ENCODE measurements around the gene PLAAT3.
"Not testable (repeated sequence)": the region's sequence is repeated elsewhere in the genome, so short reads cannot be mapped to it uniquely, and the experiment has no call there.

Gene PLAAT3

GRCh38 chr11:63567044-63567840 lies 47.0 kb downstream of the PLAAT3 start:
- peak; percentile 67 for DNase-seq (ENCODE audit: low spot score)

GRCh38 chr11:63564784-63565350 lies 49.4 kb downstream of the PLAAT3 start:
- DNase-seq (ENCODE audit: low spot score) = peak; percentile 80

GRCh38 chr11:63564056-63564774 lies 50.0 kb downstream of the PLAAT3 start:
- no peak for DNase-seq (ENCODE audit: low spot score)

- no peak for DNase-seq (ENCODE audit: low spot score)
These were observed 50.8 kb downstream of the PLAAT3 start, which contains the start of gene PLAAT2 for GRCh38 chr11:63563201-63564055. TSS of gene PLAAT2 (minus strand) at chr11:63563379. CDS start at chr11:63563324, 55 bp downstream.

DNA sequence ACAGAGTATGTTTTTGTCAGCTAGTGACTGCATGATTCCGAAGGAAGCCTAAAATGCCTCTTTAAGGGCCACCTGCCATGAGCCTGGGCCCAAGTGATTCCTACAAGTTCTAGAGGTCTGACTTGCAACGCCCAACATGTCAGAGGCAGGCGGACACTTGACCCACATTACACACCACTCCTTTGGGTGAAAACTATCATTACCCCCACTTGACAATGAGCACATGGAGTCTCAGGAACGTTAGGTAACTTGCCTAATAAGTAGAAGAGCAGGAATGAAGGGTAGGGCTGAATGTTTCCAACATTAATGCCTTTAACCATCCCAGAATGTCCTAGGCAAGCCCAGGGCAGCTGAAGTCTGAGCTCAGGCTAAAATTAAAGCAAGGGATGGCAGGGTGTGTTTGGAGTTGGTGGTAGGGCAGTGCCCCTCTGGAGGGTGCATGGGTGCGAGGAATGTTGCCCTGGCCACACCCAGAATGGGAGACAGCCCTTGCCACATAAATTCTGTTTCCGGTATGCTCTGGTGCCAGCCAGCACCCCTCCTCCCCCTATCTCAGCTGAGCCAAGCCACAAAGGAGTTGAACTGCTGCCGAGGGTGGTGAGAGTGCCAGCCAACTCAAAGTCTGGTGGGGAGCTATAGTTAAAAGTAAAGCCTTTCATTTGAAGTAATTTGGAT lies 53.6 kb downstream of the PLAAT3 start:
- DNase-seq (ENCODE audit: low spot score) = no peak

DNA sequence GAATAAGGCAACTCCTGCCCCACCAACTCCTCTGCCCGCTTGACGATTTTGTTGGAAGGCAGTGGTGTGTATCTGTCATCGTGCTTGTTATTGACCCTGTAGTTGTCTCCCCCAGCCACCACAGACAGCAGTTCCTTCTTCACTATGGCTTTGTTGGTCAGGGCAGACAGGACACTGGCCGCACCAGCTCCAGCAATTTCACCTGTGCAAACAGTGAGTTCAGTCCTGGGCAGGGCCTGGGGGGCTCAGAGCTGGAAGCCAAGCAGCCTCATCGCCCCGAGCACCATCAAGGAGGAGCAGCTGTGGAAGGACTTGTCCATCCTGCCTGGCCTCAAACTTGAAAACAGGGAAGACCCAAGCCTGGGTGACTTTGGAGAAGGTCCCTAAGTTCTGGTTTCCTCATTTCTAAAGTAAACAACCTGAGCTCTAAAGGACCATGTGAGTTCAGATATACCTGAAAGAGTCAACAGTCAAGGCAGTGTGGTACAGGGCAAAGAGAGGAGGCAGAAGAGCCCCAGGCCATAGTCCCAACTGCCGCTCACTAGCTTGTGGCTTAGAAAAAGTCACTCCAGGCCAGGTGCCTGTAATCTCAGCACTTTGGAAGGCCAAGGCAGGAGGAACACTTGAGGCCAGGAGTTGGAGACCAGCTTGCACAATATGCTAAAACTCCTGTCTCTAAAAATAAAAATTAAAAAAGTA lies 55.6 kb downstream of the PLAAT3 start:
- DNase-seq (ENCODE audit: low spot score) = no peak

DNA sequence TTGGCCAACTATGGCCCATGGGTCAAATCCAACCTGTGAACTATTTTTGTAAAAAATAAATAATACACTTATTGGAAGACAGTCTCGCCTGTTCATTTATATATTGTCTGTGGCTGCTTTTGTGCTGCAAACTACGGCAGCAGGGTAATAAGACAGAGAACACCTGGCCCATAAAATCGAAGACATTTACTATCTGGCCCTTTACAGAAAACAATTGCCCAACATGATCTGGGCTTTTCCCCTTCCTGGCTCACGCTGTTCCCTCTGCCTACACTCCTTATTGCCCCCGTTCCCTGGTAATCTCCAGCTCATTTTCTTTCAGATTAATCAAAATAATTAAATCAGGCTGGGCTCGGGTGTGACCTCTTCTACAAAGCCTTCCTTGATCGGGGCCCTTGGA lies 56.7 kb downstream of the PLAAT3 start:
- no peak for DNase-seq (ENCODE audit: low spot score)

- no peak for DNase-seq (ENCODE audit: low spot score)
These were observed 57.7 kb downstream of the PLAAT3 start for GRCh38 chr11:63556404-63557013.

GRCh38 chr11:63554877-63555223 lies 59.4 kb downstream of the PLAAT3 start:
- no peak for DNase-seq (ENCODE audit: low spot score)

DNA sequence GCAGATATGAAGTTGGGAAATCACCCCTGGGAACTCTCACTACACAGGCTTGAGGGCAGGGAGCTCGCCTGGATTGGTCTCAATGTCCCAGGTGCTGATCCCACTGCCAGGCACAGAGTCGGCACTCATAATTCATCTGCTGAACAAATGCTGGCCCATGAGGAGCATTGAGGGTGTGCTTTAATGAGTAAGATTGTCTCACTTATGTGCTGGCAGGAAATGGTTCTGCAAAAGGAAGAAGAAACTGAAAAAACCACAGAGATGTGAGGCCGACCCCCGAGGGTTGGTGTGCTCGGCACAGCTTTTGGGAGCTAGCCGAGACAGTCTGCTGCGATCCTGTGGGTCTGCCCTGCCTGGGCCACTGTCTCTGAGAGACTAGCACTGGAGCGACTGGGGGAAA lies 60.5 kb downstream of the PLAAT3 start:
- no peak for DNase-seq (ENCODE audit: low spot score)

GRCh38 chr11:63552921-63553320 lies 61.3 kb downstream of the PLAAT3 start:
- DNase-seq (ENCODE audit: low spot score) = no peak

GRCh38 chr11:63551889-63552266 lies 62.4 kb downstream of the PLAAT3 start:
- no peak for DNase-seq (ENCODE audit: low spot score)

DNA sequence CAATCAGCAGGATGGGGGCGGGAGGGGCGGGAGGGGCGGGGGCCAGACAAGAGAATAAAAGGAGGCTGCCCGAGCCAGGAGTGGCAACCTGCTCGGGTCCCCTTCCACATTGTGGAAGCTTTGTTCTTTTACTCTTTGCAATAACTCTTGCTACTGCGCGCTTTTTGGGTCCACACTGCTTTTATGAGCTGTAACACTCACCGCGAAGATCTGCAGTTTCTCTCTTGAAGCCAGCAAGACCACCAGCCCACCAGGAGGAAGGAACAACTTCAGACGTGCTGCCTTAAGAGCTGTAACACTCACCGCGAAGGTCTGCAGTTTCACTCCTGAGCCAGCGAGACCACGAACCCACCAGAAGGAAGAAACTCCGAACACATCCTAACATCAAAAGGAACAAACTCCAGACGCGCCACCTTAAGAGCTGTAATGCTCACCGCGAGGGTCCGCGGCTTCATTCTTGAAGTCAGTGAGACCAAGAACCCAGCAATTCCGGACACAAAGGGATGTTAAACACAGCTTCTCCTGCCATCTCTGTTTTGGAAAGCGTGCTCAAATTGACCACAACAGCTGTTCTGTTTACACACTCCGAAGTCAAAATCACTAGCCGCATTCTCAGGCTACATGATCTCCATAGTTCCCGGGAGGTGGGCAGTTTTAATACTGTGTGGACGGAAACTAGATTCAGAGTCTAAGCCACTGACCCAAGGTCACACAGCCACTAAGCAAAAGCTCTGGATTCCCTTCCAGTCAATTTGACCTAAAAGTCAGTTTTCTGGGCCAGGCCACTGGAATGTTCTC lies 62.9 kb downstream of the PLAAT3 start:
- DNase-seq (ENCODE audit: low spot score) = no peak

- not testable (repeated sequence) for DNase-seq (ENCODE audit: low spot score)
These were observed 64.0 kb downstream of the PLAAT3 start for GRCh38 chr11:63550156-63550700.

DNA sequence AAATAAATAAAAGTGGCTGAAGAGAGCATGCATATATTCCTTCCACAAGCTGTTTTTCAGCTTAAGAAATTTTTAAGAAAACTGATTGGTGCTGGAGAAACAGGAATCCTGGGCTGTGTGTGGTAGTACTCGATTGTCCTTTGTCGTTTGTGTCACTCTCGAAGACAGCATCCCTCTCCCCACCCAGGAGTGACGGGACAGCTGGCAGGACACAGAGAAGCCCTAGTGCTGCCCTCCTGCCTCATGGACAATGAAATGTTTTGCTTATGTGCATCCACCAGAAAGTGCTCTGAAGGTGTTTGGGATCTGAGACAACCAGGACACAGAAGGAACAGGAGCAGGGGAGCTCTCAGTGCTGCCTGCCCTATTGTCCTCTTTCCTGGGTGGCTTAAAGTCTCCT lies 64.8 kb downstream of the PLAAT3 start:
- DNase-seq (ENCODE audit: low spot score) = no peak

GRCh38 chr11:63548178-63548577 lies 66.1 kb downstream of the PLAAT3 start:
- DNase-seq (ENCODE audit: low spot score) = no peak

DNA sequence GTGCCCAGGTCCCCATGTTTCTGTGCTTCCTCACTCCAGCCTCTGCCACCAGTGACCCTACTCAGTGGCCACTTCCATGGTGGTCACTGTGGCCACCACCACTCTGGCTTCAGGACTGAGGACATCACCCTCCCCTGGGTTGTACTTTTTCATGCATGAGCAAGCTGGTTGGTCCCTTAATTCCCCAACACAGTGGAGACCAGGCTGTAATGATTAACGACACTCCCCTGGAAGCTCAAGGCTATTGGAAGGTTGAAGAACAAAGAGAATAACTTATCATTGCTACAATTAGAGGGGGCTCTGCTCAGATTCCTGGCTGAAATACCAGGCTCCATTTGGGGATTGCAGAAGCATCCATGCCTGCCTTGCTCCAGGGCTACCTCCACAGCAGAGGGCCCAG lies 67.2 kb downstream of the PLAAT3 start:
- no peak for DNase-seq (ENCODE audit: low spot score)

DNA sequence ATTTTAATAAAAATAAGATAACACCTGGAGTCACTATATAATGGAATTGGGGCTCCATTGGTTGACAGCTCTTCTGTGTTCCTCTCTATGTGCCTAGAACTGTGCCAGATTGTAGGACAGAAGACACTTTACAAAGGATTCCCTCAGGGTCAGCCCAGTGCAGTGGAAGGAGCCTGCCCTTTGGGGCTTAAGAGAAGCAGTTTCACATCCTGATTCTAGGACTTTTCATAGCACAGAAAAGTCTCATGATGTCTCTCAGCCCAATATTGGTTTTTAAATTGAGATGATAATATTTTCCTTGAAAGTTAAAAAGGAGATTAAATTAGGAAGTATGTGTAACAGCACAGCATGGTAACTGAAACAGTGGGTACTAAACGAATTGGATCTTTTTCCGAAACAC lies 70.5 kb downstream of the PLAAT3 start:
- no peak for DNase-seq (ENCODE audit: low spot score)

DNA sequence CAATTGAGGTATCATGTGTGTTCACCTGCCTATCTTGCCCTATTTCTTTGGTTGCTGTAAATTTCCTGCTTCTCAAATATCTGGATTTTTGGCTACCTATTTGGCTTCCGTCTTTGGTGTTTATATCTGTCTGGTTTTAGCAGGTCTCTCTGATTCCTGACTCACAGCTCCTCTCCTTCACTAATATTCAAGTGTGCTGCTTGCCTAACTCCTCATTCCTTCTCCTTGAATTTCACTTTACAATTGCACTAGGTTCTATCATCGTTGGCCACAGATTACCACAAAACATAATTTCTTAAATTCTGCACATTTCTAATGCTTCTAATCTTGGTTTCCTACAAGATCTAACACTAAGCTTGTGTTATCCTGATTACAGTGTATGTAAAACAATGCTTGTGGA lies 71.7 kb downstream of the PLAAT3 start:
- DNase-seq (ENCODE audit: low spot score) = not testable (repeated sequence)

Measured in HuH-7 (cell line).